Epithelial cell of prostate (primary cell): Measurements from ENCODE around the gene MED29.

Experiments
- DNase-seq: peaks from one replicate; pipeline ENCODE4 v3.0.0-alpha.2; 2011; ENCODE audit warnings: low read depth, low spot score
- H3K27ac ChIP-seq: fragments of 450-650 bp; 2 replicates; pipeline ENCODE4 v1.5.1; 2017; ENCODE audit warnings: mild to moderate bottlenecking

Gene MED29, protein sequence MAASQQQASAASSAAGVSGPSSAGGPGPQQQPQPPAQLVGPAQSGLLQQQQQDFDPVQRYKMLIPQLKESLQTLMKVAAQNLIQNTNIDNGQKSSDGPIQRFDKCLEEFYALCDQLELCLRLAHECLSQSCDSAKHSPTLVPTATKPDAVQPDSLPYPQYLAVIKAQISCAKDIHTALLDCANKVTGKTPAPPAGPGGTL

DNA sequence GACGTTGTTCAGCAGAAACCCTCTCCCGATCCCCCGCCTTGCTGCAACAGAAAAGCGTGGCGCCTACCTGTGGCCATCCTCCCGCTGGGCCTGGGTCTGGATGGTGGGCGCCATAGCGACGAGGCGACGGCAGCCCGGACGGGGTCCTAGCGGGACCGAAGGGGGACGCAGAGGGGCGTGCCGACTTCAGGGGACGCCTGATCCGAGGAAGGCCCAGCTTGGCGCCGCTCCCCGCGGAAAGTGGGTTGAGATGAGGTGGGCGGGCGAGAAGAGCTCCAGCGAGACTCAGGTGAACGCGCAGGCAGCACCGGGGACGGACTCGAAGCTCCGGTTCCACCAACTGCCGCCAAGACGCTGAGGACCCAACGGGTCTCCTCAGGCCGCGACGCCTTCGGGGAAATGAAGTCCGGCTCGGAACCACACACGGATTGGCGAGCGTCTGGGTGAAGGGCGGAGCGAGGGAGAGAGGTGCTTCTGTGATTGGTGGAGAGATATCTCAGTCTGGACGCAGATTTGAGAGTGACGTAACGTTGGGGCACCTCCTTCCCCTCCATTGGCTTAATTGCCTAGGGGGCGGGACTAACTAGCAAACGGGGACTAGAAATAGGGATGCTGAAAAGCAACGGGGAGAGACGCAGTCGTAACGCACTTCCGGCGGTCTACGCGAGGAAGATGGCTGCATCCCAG lies at the start of gene MED29, which contains the start of gene PAF1:
TSS of gene MED29 (plus strand) at position 628 of the 687 bp plus-strand sequence. CDS start at position 673, 45 bp downstream.
TSS of gene PAF1 (minus strand) at position 356 of the 687 bp plus-strand sequence. CDS start at position 114, 242 bp downstream.
- peak; percentile 97 for DNase-seq
- H3K27ac ChIP-seq = peak within 1 kb of the TSS; percentile 92

DNA sequence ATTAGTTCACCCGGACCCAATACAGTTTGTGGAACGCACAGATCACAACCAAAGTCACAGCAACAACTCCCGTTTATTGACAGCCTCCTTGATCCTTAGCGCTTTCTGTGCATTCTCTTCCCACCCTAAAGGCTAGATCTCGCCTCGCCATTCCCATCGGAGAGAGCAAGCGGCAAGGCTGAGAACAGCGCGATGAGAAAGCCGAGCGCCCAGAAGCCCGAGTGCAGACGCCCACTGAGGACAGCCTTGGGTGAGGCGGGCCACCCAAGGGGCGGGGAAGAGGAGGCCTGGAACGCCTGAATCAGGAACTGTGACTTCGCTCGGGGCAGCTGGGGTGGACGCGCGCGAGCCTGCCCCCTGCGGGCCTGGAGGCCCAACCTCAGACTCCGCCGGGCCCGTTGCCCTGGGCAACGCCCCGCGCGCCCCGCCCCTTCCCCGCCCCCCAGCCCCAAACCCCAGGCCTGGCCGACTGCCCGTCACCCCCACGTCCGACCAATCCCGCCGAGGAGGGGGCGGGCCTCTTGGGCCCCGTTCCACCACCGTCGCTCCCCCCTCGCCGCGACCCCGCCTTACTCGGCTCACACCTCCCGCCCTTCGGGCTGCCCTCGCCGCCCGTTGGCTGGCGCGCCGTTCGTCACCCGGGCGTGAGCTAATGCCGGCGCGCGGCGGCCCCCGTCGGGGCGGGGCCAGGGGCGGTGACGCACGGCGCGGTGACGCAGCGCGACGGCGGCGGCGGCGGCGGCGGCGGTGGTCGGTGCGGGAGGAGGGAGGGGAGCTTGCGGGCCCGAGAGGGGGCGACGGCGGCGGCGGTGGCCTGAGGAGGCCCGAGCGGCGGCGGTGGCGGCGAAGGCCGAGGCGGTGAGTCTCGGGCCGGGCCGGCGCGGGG lies 49.2 kb upstream of the MED29 start, which contains the start of gene SAMD4B:
TSS of gene SAMD4B (plus strand) at position 703 of the 886 bp plus-strand sequence. CDS start 14,473 bp downstream, outside the sequence.
- H3K27ac ChIP-seq = peak within 1 kb of the TSS; percentile 66
- peak; percentile 88 for DNase-seq

DNA sequence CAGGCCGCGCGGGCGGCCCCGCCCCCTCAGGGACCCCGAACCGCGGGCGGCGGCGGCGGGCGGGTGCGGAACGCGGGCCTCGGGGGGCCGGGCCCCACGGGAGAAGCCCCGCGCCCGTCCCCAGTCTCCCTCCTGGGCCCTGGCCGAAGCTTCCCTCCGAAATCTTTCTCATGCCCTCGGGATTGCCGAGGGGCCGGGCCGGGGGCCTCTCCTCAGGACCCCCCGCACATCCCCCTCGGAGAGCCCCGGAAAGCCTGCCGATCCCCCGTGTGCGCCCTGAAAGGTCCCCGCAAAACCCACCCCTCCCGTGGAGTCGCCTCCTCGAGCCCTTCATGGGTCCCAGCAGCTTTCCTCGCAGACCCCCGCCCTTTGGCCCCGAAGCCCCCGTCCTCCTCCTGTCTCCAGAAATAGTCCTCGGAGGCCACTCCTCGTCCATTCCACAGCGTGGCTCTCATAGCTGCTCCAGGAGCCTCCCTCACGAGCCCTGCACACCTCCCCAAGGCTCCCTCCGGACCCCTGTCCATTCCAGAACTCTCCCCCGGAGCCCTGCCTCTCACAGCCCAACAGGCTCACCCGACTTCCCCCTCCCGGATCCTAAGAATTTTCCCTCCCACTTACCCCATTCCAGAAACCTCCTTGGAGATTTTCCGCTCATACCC lies 48.4 kb upstream of the MED29 start:
- DNase-seq = no peak
- peak overlapping the region; percentile 44 for H3K27ac ChIP-seq

DNA sequence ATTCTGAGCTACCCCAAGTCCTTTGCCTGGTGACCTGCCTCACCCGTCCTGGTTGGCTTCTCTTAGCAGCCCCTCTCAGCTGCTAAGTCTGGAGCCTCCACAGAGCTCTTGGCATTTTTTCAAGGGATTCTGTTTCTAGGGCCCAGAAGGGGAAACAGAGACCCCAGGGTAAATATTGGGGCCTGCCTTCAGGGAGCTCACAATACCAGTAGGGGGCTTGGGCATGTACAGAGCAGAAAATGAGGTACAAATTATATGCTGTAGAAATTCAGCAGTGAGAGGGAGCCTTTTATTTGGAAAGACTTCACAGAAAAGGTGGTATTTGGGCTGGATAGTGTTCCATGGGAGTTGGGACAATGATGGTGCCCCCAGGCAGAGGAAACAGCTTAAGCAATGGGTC lies 45.2 kb upstream of the MED29 start:
- H3K27ac ChIP-seq = no peak overlapping the region
- no peak for DNase-seq

DNA sequence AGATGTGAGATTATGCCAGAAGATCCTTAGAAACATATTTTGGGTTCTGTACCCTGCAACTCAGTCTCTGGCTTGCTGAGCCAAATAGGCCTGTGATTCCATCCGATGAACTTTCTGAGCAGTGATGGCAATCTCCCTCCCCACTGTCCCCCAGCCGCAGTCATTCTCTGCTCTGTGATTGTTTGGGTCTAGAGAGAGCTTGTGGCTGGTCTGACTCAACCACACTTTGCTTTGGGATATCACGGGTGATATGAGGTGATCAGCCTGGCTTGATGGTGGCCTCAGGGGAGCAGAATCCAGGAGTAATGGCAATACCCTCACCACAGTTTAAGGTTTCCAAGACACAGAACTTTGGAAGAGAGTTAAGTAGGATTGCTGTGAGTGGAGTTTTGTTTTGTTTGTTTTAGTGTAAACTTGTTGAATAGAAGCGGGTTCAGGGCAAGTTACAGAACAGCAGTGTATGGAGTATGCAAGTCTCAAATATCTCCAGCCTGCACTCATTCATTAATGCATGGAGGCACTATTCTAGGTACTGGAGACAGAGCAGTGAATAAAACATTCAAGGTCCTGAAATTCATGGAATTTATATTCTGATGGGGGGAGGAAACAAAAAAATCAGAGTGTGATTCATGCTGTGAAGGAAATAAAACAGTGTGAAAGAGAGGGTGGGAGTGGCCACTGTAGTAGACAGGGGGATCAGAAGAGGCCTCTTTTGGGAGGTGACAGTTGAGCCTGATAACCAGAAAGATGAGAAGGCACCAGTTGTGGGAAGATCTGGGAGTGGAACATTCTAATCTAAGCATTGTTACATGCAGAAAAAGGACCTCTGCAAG lies 43.6 kb upstream of the MED29 start:
- no peak overlapping the region for H3K27ac ChIP-seq
- no peak for DNase-seq

DNA sequence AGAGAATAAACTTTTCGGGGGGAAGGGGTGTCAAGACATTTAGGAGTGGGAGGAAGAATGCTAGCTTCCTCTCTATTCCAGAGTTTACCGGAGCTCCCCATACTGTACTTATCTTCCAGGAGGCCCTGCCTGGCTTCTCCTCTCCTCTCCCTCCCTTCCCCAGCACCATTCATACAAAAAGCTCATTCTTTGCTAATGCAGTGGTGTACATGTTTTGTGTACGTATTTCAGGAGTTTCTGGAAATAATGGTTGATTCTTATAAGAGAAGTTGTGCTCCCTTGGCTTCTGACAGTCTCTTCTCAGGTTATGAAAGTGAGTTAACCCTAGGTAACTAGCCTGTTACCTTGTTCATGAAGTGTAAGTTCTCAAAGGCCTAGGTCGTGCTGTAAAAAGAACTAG lies 41.9 kb upstream of the MED29 start:
- H3K27ac ChIP-seq = no peak overlapping the region
- DNase-seq = no peak

DNA sequence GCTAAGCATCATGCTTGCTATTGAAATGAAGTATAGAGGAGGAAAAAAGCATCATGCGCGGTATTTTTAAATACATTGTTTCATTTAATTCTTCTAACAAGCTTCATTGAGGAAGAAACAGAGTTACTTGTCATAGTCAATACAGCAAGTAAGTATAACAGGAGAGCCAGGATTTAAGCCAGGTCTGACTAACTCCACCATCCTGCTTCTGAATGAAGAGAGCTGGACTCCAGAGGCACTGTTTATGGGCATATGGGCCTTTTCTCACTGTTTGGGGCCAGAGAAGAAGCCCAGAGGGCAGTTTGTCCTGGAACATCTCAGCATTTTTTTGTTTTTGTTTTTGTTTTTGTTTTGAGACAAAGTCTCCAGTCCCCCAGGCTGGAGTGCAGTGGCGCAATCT lies 41.0 kb upstream of the MED29 start:
- H3K27ac ChIP-seq = no peak overlapping the region
- DNase-seq = no peak

DNA sequence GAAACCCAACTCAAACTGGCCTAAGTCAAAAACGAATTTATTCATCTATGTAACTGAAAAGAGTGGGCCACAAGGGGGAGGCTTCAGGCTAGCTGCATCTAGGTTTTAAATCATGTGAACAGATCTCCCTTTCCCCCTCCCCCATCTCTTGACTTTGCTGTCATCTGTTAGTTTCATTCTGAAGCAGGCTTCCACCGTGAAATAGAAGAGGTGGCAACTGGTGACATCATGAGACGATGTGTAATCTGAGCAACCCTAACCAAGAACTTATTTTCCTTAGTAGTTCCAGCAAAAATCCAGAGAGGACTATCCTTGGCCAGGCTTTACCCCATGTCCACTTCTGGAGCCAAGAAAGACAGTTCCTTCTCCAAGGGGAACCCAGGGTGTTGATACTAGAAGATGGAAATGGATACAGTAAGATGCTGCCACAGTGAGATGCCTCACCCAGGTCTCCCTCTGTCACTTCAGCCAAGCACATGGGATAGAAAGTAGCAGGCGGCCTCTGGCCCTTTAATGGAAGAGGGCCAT lies 39.6 kb upstream of the MED29 start:
- no peak overlapping the region for H3K27ac ChIP-seq
- DNase-seq = no peak

DNA sequence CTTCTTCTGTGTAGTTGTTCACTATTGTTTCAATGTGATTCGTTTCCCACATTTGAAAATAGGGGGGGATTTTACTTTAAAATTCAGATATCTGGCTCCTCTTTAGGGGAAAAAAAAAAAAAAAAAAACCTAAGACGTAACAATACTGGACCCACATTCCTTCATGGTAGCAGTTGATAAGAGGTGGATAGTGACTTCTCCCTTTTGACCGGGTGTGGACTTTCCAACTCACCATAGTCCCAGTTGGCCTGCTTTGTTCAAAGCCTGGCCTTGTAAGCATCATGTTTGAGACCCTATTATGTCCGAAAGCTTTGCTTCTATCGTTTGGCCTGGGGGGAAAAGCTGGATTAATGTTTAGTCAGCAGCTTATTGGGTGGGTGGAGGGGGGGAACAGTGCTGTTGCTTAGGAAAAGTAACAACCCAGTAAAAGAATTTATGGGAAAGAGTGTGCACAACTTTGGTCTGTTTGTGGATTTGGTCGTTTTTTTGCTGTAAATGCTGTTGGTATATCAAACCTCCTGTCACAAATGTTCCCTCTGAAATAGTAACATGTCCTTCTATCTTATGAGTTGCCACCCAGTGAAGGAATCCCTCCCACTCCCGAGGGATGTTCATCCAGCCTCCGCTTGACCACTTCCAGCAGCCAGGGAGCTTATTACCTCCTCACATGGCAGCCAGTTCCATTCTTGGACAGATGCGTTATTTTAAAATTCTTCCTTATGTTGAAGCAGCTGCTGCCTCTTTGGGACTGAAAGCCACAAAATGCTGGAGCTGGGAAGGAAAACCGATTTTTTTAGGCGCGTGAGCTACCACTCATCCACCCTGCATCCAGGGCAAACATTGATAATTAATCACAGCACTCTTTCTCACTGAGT lies 38.6 kb upstream of the MED29 start:
- DNase-seq = no peak
- H3K27ac ChIP-seq = no peak overlapping the region

DNA sequence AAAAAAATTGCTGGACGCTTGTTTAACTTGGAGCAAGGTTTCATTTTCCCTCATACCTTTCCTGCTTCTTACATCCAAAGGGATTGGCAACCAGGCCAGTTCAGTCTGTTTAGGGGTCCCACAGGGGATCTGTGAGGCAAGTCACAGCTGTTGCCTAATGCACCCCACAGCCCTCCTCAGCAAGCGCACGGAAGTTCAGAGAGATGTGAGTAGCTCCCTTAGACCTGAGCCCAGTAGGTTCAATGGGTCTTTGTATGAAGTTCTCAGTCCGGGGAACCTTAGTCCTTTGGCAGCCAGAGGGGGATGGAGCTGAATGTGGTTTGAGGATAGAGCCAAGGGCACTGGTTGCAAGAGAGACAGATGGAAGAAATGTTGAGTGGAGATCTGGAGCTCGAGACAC lies 35.9 kb upstream of the MED29 start:
- no peak for DNase-seq
- H3K27ac ChIP-seq = no peak overlapping the region

DNA sequence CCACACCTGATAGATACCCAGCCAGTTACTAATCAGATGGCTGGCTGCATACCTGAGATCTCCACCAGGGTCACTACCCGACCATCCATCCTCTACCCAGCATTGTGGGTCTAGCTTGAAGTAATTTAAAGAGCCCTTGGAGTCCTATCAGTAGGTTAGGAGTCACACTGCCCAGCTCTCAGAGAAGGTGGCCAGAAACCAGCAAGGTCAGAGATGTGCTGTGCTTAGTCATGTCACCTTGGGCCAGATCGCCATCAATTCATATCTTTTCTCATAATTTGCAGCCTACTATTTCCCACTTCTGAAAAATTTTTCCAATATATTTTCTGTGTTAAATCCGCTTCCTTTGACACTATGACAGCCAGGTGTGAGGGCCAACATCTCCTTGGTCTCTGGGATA lies 35.1 kb upstream of the MED29 start:
- DNase-seq = no peak
- H3K27ac ChIP-seq = no peak overlapping the region

DNA sequence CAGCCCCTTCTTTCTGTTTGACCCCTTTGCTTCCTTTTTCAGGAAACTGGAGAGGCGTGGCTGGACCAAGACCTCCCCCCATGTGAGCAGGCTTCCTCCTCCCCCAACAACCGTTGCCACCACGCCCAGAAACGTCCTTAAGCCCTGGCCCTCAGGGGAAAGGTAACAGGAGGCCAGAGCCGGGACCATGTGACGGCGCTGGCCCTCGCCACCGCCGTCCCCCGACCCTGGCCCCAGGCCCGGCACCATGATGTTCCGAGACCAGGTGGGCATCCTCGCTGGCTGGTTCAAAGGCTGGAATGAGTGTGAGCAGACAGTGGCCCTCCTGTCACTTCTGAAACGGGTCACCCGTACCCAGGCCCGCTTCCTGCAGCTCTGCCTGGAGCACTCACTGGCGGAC lies 34.5 kb upstream of the MED29 start:
- H3K27ac ChIP-seq = no peak overlapping the region
- no peak for DNase-seq

DNA sequence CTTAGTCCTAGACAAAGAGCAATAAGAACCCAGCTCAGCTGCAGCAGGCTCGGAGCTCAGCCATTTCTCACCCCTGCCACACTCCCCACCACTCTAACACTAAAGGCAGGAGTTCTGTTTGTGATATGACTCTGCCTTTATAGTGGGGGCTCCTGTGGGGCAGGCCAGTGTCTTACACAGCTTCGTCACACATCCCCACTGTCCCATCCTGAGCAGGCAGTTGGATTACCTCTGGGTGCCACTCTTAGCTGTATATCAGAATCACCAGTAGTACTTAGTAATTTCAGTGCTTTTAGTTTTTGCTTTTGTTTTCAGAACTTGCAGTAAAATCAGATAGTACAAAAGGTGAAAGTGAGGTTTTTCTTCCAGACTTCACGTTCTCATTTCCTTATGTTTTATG lies 32.2 kb upstream of the MED29 start:
- H3K27ac ChIP-seq = no peak overlapping the region
- no peak for DNase-seq

DNA sequence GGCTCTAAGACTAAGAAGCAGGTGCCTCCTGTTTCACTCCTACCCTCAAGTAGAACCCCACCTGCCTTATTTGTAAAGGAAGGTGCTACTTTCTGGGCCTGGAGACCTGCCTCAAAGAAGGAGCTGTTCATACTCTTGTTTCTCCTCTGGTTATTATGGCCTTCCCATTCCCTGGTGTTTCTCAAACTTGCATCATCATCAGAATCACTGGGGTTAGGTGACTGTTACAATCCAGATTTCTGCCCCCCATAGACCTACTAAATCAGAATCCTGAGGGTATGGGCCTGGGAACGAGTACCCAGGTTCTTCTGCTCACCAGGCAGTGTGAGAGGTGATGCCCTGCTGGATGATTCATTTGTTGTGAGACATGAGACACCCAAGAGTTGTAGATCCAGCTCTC lies 30.6 kb upstream of the MED29 start:
- peak overlapping the region; percentile 29 for H3K27ac ChIP-seq
- no peak for DNase-seq

DNA sequence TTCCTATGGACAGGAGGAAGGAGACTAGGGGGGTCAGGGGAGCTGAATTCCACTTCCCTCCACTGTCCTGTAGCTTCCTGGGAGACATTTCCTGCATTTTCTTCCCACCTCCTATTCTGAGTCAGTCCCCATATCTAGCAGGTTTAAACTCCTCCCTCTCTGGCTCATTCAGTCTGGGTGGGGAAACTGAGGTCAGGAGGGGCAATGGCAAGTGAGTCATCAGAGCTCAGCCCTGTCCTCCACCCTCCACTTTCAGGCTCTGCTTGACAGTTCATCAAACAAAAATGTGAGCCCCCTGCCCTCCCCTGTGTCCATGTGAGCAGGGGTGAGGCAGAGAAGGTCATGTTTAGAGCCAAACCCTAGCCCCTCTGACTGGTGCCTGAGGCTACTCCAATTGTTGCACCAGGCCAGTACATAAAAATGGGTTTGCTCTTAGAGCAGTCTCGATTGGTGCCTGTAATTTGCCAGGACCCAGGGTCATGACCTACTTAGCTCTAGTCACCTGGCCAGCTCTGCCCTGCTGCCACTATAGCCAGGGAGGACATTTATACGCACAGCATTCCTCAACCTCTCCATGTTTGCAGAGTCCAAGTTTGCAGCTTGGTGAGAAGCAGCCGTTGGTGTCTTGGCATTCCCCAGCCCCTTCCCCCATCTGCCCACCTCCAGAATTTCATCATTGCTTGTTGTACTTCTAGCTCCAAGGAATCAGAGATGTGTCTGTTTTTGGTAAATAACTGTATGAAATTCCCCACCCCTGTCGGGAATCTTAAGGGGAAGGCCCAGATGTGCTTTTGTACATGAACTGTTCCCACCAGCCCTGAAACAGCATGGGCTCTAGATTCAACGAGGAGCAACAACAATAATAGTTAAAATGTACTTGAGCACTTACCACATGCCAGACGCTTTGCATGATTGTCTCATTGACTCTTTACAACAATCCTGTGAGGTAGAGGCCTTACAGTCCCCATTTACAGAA lies 28.2 kb upstream of the MED29 start:
- DNase-seq = peak; percentile 22
- peak overlapping the region; percentile 60 for H3K27ac ChIP-seq

DNA sequence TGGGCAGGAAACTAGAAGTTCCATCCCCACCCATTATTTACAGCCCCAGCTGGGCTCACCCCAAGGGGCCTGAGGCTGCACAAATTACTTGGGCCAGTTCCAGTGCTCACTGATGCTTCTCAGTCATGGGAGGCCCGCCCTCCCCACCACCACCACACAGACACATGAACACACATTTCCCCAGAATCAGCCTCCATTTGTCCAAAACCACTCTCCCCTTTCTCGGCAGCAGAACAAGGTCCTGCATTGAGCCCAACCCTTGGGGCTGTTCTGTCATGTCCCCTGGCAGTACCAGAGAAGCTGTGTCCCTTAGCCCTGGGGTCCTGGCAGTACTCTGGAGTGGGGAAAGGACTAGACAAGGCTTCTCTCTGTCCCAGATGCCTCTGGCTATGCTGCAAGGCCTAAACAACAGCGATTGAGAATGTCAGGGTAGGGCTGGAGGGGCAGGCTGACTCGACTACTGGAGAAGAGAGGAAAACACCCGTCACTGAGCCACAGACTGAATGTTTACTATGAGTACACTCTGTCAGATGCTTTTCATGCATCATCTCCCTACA lies 27.2 kb upstream of the MED29 start:
- H3K27ac ChIP-seq = peak overlapping the region; percentile 60
- DNase-seq = no peak

DNA sequence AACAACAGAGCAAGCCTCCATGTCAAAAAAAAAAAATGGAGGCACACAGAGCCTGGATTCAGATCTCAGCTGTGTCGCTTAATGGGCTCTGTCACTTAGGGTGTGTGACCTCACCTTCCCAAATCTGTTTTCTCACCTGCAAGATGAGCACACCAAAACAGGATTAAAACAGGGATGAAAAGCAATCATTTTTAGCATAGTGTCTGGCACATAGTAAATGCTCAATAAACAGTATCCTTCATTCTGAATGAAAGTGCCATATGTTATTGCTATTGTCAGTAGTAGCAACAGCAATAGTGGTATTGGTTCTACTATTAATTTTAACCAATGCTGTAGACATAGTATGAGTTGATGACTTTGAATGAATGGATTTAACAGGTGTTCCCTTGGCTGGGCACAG lies 25.6 kb upstream of the MED29 start:
- H3K27ac ChIP-seq = no peak overlapping the region
- no peak for DNase-seq
